GM23338 (cell line): ENCODE results near the gene MUC5B.

Source experiments
- CREB1 ChIP-seq: fragments of 250-450 bp; sonication (Bioruptor Pico); IDR thresholded peaks from 2 replicates; pipeline ENCODE4 v1.5.0; 2020; ENCODE audit warnings: low read depth, mild to moderate bottlenecking, moderate library complexity
- EZH2 ChIP-seq: fragments of 200-600 bp; sonication (generic); IDR thresholded peaks from one replicate; pipeline ENCODE4 v1.8.0; 2017; ENCODE audit warnings: antibody characterized with exemption, mild to moderate bottlenecking, low read depth; ENCODE audit not compliant: unreplicated experiment
- POLR2AphosphoS5 ChIP-seq: IDR thresholded peaks from 2 replicates; pipeline ENCODE4 v1.6.1; 2016; ENCODE audit warnings: antibody characterized with exemption, low read depth
- TF ChIP-seq, protein P1 (sequence below), 2 experiments: fragments of 200-600 bp in 1 of 2; sonication (generic) in 1 of 2; conservative IDR thresholded peaks; 2 replicates each; pipeline versions ENCODE4 v1.5.1 to v1.6.1; 2016 to 2017; ENCODE audit warnings: antibody characterized with exemption in 2 of 2, low read depth in 2 of 2, mild to moderate bottlenecking in 2 of 2, moderate library complexity in 1 of 2
- TF ChIP-seq, protein P2 (sequence below): IDR thresholded peaks from one replicate; pipeline ENCODE4 v1.6.1; 2018; ENCODE audit warnings: antibody characterized with exemption; ENCODE audit not compliant: unreplicated experiment

- TF ChIP-seq, protein P1, sequence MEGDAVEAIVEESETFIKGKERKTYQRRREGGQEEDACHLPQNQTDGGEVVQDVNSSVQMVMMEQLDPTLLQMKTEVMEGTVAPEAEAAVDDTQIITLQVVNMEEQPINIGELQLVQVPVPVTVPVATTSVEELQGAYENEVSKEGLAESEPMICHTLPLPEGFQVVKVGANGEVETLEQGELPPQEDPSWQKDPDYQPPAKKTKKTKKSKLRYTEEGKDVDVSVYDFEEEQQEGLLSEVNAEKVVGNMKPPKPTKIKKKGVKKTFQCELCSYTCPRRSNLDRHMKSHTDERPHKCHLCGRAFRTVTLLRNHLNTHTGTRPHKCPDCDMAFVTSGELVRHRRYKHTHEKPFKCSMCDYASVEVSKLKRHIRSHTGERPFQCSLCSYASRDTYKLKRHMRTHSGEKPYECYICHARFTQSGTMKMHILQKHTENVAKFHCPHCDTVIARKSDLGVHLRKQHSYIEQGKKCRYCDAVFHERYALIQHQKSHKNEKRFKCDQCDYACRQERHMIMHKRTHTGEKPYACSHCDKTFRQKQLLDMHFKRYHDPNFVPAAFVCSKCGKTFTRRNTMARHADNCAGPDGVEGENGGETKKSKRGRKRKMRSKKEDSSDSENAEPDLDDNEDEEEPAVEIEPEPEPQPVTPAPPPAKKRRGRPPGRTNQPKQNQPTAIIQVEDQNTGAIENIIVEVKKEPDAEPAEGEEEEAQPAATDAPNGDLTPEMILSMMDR (conservative IDR thresholded peaks at IDR 0.05; ENCODE audit: low read depth in 2 of 2): no peak
- TF ChIP-seq CREB1 (no peak), POLR2AphosphoS5 (no peak), EZH2 (no peak)
- TF ChIP-seq, protein P2, sequence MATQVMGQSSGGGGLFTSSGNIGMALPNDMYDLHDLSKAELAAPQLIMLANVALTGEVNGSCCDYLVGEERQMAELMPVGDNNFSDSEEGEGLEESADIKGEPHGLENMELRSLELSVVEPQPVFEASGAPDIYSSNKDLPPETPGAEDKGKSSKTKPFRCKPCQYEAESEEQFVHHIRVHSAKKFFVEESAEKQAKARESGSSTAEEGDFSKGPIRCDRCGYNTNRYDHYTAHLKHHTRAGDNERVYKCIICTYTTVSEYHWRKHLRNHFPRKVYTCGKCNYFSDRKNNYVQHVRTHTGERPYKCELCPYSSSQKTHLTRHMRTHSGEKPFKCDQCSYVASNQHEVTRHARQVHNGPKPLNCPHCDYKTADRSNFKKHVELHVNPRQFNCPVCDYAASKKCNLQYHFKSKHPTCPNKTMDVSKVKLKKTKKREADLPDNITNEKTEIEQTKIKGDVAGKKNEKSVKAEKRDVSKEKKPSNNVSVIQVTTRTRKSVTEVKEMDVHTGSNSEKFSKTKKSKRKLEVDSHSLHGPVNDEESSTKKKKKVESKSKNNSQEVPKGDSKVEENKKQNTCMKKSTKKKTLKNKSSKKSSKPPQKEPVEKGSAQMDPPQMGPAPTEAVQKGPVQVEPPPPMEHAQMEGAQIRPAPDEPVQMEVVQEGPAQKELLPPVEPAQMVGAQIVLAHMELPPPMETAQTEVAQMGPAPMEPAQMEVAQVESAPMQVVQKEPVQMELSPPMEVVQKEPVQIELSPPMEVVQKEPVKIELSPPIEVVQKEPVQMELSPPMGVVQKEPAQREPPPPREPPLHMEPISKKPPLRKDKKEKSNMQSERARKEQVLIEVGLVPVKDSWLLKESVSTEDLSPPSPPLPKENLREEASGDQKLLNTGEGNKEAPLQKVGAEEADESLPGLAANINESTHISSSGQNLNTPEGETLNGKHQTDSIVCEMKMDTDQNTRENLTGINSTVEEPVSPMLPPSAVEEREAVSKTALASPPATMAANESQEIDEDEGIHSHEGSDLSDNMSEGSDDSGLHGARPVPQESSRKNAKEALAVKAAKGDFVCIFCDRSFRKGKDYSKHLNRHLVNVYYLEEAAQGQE: no peak
Observed at GRCh38 chr11:1300121-1300520, 77.3 kb downstream of the MUC5B start.
